WTC11 (cell line): ENCODE results near the gene APBA1. TPM values are rescaled to one million over a fixed set of nuclear protein-coding genes. Genes with fewer than 3 reads are reported as not detected.

Experiments
- ATAC-seq: fragments of 200-7000 bp; cut with Tn5 transposase; 2 replicates; pipeline ENCODE4 v1.10.0; 2021; ENCODE audit warnings: mild to moderate bottlenecking, moderate library complexity
- CTCF ChIA-PET: fragments of 300-600 bp; sonication (Branson Sonifier 250); formaldehyde crosslinking; loops from one replicate; lab custom pipeline; 2021; ENCODE audit warnings: antibody characterized with exemption; lab: Charles Lee
- POLR2A ChIA-PET: fragments of 350-600 bp; sonication (Branson Sonifier 250); formaldehyde crosslinking; loops from one replicate; lab custom pipeline; 2021; ENCODE audit warnings: antibody characterized with exemption; lab: Charles Lee
- DNase-seq: peaks from one replicate; pipeline ENCODE4 v3.0.0; 2021; ENCODE audit warnings: low spot score
- H3K27ac Mint-ChIP-seq: 2 replicates; pipeline ENCODE4 v1.8.0; 2021; ENCODE audit warnings: mixed read lengths
- H3K27me3 Mint-ChIP-seq: 2 replicates; pipeline ENCODE4 v1.8.0; 2021; ENCODE audit warnings: low read depth, mild to moderate bottlenecking, moderate library complexity, mixed read lengths
- H3K36me3 Mint-ChIP-seq: 2 replicates; pipeline ENCODE4 v1.8.0; 2021; ENCODE audit warnings: mixed read lengths
- H3K4me1 Mint-ChIP-seq: 2 replicates; pipeline ENCODE4 v1.8.0; 2022; ENCODE audit warnings: mixed read lengths
- H3K4me3 Mint-ChIP-seq: 2 replicates; pipeline ENCODE4 v1.8.0; 2021; ENCODE audit warnings: mild to moderate bottlenecking, moderate library complexity, mixed read lengths
- H3K9me3 Mint-ChIP-seq: 2 replicates; pipeline ENCODE4 v1.8.0; 2021; ENCODE audit warnings: mixed read lengths
- CBFB ChIP-seq: sonication (generic); formaldehyde crosslinking; IDR thresholded peaks from 2 replicates; pipeline ENCODE4 v1.8.1; 2022; ENCODE audit warnings: mild to moderate bottlenecking, low read depth, missing genetic modification reagents
- ESRRA ChIP-seq: sonication (generic); formaldehyde crosslinking; IDR thresholded peaks from 2 replicates; pipeline ENCODE4 v1.8.1; 2022; ENCODE audit warnings: mild to moderate bottlenecking, missing genetic modification reagents, borderline replicate concordance
- ETV6 ChIP-seq: sonication (generic); formaldehyde crosslinking; IDR thresholded peaks from 2 replicates; pipeline ENCODE4 v1.8.1; 2022; ENCODE audit warnings: mild to moderate bottlenecking, missing genetic modification reagents
- FOXJ3 ChIP-seq: sonication (generic); formaldehyde crosslinking; IDR thresholded peaks from 2 replicates; pipeline ENCODE4 v1.9.0; 2021; ENCODE audit warnings: missing genetic modification reagents, mild to moderate bottlenecking, borderline replicate concordance
- NFYB ChIP-seq: sonication (generic); formaldehyde crosslinking; conservative IDR thresholded peaks from 2 replicates; pipeline ENCODE4 v1.8.0; 2022; ENCODE audit warnings: low read depth, missing genetic modification reagents
- NR1H2 ChIP-seq: sonication (generic); formaldehyde crosslinking; IDR thresholded peaks from 2 replicates; pipeline ENCODE4 v1.9.0; 2021; ENCODE audit warnings: mild to moderate bottlenecking, moderate library complexity, missing genetic modification reagents
- SOX15 ChIP-seq: fragments of 250-450 bp; sonication (Bioruptor Pico); IDR thresholded peaks from 2 replicates; pipeline ENCODE4 v1.9.0; 2021; ENCODE audit warnings: mild to moderate bottlenecking
- ZNF396 ChIP-seq: fragments of 250-450 bp; sonication (Bioruptor Pico); IDR thresholded peaks from 2 replicates; pipeline ENCODE4 v1.8.0; 2021; ENCODE audit warnings: mild to moderate bottlenecking, moderate library complexity, borderline replicate concordance
- ZNF423 ChIP-seq: fragments of 250-450 bp; sonication (Bioruptor Pico); IDR thresholded peaks from 2 replicates; pipeline ENCODE4 v2.1.2; 2022; ENCODE audit warnings: mild to moderate bottlenecking, moderate library complexity
- total RNA-seq: library from RNA; stranded (reverse); gene quantifications from 3 replicates; pipeline ENCODE4 v1.2.3, GENCODE V29; 2021
- TF ChIP-seq, protein P1 (sequence below): sonication (generic); formaldehyde crosslinking; IDR thresholded peaks from 2 replicates; pipeline ENCODE4 v1.8.0; 2023; ENCODE audit warnings: mild to moderate bottlenecking, missing genetic modification reagents
- TF ChIP-seq, protein P2 (sequence below): sonication (generic); formaldehyde crosslinking; IDR thresholded peaks from 2 replicates; pipeline ENCODE4 v1.8.1; 2022; ENCODE audit warnings: mild to moderate bottlenecking, moderate library complexity, missing genetic modification reagents
- TF ChIP-seq, protein P3 (sequence below): sonication (generic); formaldehyde crosslinking; IDR thresholded peaks from 2 replicates; pipeline ENCODE4 v1.8.0; 2023; ENCODE audit warnings: missing genetic modification reagents
- TF ChIP-seq, protein P4 (sequence below): sonication (generic); formaldehyde crosslinking; IDR thresholded peaks from 2 replicates; pipeline ENCODE4 v1.8.1; 2023; ENCODE audit warnings: mild to moderate bottlenecking, missing genetic modification reagents, borderline replicate concordance
- TF ChIP-seq, protein P5 (sequence below): sonication (generic); formaldehyde crosslinking; IDR thresholded peaks from 2 replicates; pipeline ENCODE4 v1.8.0; 2022; ENCODE audit warnings: mild to moderate bottlenecking, missing genetic modification reagents
- TF ChIP-seq, protein P6 (sequence below): fragments of 250-450 bp; sonication (Bioruptor Pico); IDR thresholded peaks from 2 replicates; pipeline ENCODE4 v1.9.0; 2021; ENCODE audit warnings: mild to moderate bottlenecking
- TF ChIP-seq, protein P7 (sequence below): sonication (generic); formaldehyde crosslinking; IDR thresholded peaks from 2 replicates; pipeline ENCODE4 v1.8.0; 2023; ENCODE audit warnings: missing genetic modification reagents, mild to moderate bottlenecking, borderline replicate concordance

APBA1 gene
- total RNA-seq, 1 experiment from 2014 or later: 0.94 TPM

DNA sequence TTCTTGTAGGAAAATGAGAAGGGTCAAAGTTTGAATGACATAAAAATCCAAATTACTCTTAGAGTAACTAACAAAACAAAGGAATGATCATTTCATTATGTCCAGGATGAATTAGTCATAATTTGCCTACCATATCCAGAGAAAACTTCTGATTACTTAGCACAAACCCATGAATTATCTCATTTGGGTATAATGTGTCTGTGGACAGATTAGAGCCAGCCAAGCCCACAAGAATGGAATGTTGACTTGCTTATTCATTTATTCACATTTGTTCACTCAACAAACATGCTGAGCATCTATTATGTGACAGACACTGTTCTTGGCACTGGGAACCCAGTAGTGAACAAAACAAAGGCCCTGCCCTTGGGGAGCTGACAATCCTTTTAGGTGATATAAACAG is 87.4 kb downstream of the APBA1 start:
- H3K9me3 Mint-ChIP-seq: no peaks in the 10 kb centered on the region
- ATAC-seq (no peak), DNase-seq (no peak)
- H3K36me3 Mint-ChIP-seq: no peaks in the 10 kb centered on the region
- no peak overlapping the region for H3K27ac Mint-ChIP-seq
- H3K27me3 Mint-ChIP-seq: peaks cover 85% of the 10 kb centered on the region
- ChIA-PET CTCF (no interaction called here), POLR2A (no interaction called here)
- no peak overlapping the region for H3K4me3 Mint-ChIP-seq
- H3K4me1 Mint-ChIP-seq: peaks cover 7% of the 10 kb centered on the region
- TF ChIP-seq, protein P1, sequence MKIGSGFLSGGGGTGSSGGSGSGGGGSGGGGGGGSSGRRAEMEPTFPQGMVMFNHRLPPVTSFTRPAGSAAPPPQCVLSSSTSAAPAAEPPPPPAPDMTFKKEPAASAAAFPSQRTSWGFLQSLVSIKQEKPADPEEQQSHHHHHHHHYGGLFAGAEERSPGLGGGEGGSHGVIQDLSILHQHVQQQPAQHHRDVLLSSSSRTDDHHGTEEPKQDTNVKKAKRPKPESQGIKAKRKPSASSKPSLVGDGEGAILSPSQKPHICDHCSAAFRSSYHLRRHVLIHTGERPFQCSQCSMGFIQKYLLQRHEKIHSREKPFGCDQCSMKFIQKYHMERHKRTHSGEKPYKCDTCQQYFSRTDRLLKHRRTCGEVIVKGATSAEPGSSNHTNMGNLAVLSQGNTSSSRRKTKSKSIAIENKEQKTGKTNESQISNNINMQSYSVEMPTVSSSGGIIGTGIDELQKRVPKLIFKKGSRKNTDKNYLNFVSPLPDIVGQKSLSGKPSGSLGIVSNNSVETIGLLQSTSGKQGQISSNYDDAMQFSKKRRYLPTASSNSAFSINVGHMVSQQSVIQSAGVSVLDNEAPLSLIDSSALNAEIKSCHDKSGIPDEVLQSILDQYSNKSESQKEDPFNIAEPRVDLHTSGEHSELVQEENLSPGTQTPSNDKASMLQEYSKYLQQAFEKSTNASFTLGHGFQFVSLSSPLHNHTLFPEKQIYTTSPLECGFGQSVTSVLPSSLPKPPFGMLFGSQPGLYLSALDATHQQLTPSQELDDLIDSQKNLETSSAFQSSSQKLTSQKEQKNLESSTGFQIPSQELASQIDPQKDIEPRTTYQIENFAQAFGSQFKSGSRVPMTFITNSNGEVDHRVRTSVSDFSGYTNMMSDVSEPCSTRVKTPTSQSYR: no peak
- TF ChIP-seq, protein P2, sequence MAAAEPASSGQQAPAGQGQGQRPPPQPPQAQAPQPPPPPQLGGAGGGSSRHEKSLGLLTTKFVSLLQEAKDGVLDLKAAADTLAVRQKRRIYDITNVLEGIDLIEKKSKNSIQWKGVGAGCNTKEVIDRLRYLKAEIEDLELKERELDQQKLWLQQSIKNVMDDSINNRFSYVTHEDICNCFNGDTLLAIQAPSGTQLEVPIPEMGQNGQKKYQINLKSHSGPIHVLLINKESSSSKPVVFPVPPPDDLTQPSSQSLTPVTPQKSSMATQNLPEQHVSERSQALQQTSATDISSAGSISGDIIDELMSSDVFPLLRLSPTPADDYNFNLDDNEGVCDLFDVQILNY (CRISPR knock-in tag): no peak
- TF ChIP-seq ZNF423 (CRISPR knock-in tag): no peak
- no peak for TF ChIP-seq ESRRA (CRISPR knock-in tag)
- TF ChIP-seq FOXJ3: no peak
- no peak for TF ChIP-seq ETV6 (CRISPR knock-in tag)
- TF ChIP-seq ZNF396 (CRISPR knock-in tag): no peak
- TF ChIP-seq NFYB (CRISPR knock-in tag): no peak
- TF ChIP-seq, protein P3, sequence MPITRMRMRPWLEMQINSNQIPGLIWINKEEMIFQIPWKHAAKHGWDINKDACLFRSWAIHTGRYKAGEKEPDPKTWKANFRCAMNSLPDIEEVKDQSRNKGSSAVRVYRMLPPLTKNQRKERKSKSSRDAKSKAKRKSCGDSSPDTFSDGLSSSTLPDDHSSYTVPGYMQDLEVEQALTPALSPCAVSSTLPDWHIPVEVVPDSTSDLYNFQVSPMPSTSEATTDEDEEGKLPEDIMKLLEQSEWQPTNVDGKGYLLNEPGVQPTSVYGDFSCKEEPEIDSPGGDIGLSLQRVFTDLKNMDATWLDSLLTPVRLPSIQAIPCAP (CRISPR knock-in tag): no peak
- TF ChIP-seq, protein P4, sequence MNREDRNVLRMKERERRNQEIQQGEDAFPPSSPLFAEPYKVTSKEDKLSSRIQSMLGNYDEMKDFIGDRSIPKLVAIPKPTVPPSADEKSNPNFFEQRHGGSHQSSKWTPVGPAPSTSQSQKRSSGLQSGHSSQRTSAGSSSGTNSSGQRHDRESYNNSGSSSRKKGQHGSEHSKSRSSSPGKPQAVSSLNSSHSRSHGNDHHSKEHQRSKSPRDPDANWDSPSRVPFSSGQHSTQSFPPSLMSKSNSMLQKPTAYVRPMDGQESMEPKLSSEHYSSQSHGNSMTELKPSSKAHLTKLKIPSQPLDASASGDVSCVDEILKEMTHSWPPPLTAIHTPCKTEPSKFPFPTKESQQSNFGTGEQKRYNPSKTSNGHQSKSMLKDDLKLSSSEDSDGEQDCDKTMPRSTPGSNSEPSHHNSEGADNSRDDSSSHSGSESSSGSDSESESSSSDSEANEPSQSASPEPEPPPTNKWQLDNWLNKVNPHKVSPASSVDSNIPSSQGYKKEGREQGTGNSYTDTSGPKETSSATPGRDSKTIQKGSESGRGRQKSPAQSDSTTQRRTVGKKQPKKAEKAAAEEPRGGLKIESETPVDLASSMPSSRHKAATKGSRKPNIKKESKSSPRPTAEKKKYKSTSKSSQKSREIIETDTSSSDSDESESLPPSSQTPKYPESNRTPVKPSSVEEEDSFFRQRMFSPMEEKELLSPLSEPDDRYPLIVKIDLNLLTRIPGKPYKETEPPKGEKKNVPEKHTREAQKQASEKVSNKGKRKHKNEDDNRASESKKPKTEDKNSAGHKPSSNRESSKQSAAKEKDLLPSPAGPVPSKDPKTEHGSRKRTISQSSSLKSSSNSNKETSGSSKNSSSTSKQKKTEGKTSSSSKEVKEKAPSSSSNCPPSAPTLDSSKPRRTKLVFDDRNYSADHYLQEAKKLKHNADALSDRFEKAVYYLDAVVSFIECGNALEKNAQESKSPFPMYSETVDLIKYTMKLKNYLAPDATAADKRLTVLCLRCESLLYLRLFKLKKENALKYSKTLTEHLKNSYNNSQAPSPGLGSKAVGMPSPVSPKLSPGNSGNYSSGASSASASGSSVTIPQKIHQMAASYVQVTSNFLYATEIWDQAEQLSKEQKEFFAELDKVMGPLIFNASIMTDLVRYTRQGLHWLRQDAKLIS (CRISPR knock-in tag): no peak

DNA sequence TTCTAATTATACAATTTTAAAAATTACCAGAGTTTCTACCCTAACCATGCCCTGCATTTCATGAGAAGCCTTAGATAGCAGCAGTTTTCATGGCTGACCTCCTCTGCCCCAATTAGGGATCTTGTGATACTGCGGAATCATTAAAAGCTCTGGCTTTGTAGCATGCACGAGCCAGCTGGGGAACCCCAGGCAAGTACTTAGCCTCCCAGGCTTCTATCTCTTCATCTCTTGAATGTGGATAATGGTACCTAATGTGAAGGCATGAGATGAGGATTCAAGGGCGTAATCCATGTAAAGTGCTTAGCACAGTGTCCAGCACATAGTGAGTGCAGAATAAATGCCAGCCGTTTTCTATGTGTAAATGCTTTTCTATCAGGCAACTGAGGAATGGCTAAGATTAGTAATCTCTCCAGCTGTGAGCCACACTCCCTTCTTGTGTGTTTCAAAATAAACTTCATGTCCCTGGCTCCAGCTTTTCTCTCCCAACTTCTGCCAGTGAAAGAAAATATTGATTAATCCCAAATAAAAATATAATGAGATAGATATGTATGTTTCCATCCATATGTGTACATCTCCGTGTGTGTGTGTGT is 88.4 kb downstream of the APBA1 start:
- Mint-ChIP-seq H3K9me3 (no peaks in the 10 kb centered on the region), H3K4me3 (no peak overlapping the region), H3K4me1 (peaks cover 7% of the 10 kb centered on the region), H3K27ac (no peak overlapping the region), H3K36me3 (no peaks in the 10 kb centered on the region), H3K27me3 (peaks cover 88% of the 10 kb centered on the region)
- POLR2A ChIA-PET: no interaction called here
- DNase-seq (no peak), ATAC-seq (no peak)
- CTCF ChIA-PET: no interaction called here
- TF ChIP-seq NR1H2 (CRISPR knock-in tag): no peak
- TF ChIP-seq, protein P5, sequence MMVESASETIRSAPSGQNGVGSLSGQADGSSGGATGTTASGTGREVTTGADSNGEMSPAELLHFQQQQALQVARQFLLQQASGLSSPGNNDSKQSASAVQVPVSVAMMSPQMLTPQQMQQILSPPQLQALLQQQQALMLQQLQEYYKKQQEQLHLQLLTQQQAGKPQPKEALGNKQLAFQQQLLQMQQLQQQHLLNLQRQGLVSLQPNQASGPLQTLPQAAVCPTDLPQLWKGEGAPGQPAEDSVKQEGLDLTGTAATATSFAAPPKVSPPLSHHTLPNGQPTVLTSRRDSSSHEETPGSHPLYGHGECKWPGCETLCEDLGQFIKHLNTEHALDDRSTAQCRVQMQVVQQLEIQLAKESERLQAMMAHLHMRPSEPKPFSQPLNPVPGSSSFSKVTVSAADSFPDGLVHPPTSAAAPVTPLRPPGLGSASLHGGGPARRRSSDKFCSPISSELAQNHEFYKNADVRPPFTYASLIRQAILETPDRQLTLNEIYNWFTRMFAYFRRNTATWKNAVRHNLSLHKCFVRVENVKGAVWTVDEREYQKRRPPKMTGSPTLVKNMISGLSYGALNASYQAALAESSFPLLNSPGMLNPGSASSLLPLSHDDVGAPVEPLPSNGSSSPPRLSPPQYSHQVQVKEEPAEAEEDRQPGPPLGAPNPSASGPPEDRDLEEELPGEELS (CRISPR knock-in tag): no peak
- no peak for TF ChIP-seq SOX15 (CRISPR knock-in tag)
- TF ChIP-seq, protein P6, sequence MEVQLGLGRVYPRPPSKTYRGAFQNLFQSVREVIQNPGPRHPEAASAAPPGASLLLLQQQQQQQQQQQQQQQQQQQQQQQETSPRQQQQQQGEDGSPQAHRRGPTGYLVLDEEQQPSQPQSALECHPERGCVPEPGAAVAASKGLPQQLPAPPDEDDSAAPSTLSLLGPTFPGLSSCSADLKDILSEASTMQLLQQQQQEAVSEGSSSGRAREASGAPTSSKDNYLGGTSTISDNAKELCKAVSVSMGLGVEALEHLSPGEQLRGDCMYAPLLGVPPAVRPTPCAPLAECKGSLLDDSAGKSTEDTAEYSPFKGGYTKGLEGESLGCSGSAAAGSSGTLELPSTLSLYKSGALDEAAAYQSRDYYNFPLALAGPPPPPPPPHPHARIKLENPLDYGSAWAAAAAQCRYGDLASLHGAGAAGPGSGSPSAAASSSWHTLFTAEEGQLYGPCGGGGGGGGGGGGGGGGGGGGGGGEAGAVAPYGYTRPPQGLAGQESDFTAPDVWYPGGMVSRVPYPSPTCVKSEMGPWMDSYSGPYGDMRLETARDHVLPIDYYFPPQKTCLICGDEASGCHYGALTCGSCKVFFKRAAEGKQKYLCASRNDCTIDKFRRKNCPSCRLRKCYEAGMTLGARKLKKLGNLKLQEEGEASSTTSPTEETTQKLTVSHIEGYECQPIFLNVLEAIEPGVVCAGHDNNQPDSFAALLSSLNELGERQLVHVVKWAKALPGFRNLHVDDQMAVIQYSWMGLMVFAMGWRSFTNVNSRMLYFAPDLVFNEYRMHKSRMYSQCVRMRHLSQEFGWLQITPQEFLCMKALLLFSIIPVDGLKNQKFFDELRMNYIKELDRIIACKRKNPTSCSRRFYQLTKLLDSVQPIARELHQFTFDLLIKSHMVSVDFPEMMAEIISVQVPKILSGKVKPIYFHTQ (CRISPR knock-in tag): no peak
- TF ChIP-seq, protein P7, sequence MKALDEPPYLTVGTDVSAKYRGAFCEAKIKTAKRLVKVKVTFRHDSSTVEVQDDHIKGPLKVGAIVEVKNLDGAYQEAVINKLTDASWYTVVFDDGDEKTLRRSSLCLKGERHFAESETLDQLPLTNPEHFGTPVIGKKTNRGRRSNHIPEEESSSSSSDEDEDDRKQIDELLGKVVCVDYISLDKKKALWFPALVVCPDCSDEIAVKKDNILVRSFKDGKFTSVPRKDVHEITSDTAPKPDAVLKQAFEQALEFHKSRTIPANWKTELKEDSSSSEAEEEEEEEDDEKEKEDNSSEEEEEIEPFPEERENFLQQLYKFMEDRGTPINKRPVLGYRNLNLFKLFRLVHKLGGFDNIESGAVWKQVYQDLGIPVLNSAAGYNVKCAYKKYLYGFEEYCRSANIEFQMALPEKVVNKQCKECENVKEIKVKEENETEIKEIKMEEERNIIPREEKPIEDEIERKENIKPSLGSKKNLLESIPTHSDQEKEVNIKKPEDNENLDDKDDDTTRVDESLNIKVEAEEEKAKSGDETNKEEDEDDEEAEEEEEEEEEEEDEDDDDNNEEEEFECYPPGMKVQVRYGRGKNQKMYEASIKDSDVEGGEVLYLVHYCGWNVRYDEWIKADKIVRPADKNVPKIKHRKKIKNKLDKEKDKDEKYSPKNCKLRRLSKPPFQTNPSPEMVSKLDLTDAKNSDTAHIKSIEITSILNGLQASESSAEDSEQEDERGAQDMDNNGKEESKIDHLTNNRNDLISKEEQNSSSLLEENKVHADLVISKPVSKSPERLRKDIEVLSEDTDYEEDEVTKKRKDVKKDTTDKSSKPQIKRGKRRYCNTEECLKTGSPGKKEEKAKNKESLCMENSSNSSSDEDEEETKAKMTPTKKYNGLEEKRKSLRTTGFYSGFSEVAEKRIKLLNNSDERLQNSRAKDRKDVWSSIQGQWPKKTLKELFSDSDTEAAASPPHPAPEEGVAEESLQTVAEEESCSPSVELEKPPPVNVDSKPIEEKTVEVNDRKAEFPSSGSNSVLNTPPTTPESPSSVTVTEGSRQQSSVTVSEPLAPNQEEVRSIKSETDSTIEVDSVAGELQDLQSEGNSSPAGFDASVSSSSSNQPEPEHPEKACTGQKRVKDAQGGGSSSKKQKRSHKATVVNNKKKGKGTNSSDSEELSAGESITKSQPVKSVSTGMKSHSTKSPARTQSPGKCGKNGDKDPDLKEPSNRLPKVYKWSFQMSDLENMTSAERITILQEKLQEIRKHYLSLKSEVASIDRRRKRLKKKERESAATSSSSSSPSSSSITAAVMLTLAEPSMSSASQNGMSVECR (CRISPR knock-in tag): no peak
- TF ChIP-seq CBFB (CRISPR knock-in tag): no peak
